Prostate gland (tissue), 2 donors: Measurements from ENCODE around the gene STIM1. TPM values are rescaled to one million over a fixed set of nuclear protein-coding genes. Genes with fewer than 3 reads are reported as not detected.

Experiments used
- DNase-seq: peaks from one replicate; pipeline ENCODE4 v3.0.0-alpha.2; 2019; ENCODE audit warnings: low spot score
- H3K27ac ChIP-seq, 2 donors: fragments of 200-600 bp; sonication (generic); 2 replicates each; pipeline ENCODE4 v1.5.1; 2017 to 2019
- H3K27me3 ChIP-seq: fragments of 200-600 bp; sonication (generic); replicated peaks from 2 replicates; pipeline ENCODE4 v1.5.1; 2019; ENCODE audit not compliant: insufficient read depth
- H3K36me3 ChIP-seq, 2 donors: fragments of 200-600 bp; sonication (generic); 1 replicate in 1 of 2; 2 replicates in 1 of 2; pipeline versions ENCODE4 v1.5.1 to v1.8.1; 2017 to 2019
- H3K4me1 ChIP-seq: fragments of 200-600 bp; sonication (generic); replicated peaks from 2 replicates; pipeline ENCODE4 v1.5.1; 2019
- H3K4me3 ChIP-seq, 2 donors: fragments of 200-600 bp; sonication (generic); 2 replicates each; pipeline ENCODE4 v1.5.1; 2017 to 2019
- H3K9me3 ChIP-seq: fragments of 200-600 bp; sonication (generic); 2 replicates; pipeline ENCODE4 v1.5.1; 2017
- CTCF ChIP-seq, 4 experiments: fragments of 200-600 bp in 2 of 4; fragments of 450-650 bp in 2 of 4; sonication (generic) in 2 of 4; IDR thresholded peaks; 1 replicate in 3 of 4; 2 replicates in 1 of 4; pipeline ENCODE4 v1.5.1; 2016 to 2019; ENCODE audit warnings: antibody characterized with exemption in 4 of 4, mild to moderate bottlenecking in 2 of 4, moderate library complexity in 2 of 4
- POLR2A ChIP-seq: fragments of 450-650 bp; IDR thresholded peaks from one replicate; pipeline ENCODE4 v1.6.1; 2016; ENCODE audit warnings: antibody characterized with exemption, mild to moderate bottlenecking
- POLR2AphosphoS5 ChIP-seq: sonication (generic); formaldehyde crosslinking; IDR thresholded peaks from one replicate; pipeline ENCODE4 v1.6.1; 2017; ENCODE audit warnings: antibody characterized with exemption
- WGBS: methylation state at CpG from one replicate; pipeline ENCODE4 v1.1.5; 2018; 5-methylcytosine and 5-hydroxymethylcytosine counted together
- intact Hi-C: fragments of 100-400 bp; cut with DNase I; formaldehyde crosslinking; loops from one replicate; pipeline ENCODE4 v1.14.2; 2022
- total RNA-seq, 2 donors: library from RNA; depleted of rRNA; stranded (reverse); fragments of >200 nt; gene quantifications; one replicate each; pipeline ENCODE4 v1.1.0, GENCODE V29; 2016

Gene STIM1
- total RNA-seq, 2 donors from 2014 or later: 34.1 to 65.0 TPM

GRCh38 chr11:3890014-3890413 is 34.5 kb downstream of the STIM1 start:
- Histone ChIP-seq H3K9me3 (no peaks in the 10 kb centered on the region), H3K4me1 (no peaks in the 10 kb centered on the region), H3K27me3 (no peaks in the 10 kb centered on the region), H3K27ac (no peak overlapping the region), H3K4me3 (no peak overlapping the region), H3K36me3 (no peaks in the 10 kb centered on the region)
- no peak for DNase-seq
- intact Hi-C loops: no loop called here
- WGBS: 98% methylated on average over 2 of the region's 2 CpGs
- TF ChIP-seq CTCF (IDR thresholded peaks at IDR 0.05) (no peak), POLR2A (no peak), POLR2AphosphoS5 (no peak)

- intact Hi-C loops: no loop called here
- H3K4me1 ChIP-seq: no peaks in the 10 kb centered on the region
- WGBS: 85% methylated on average over 1 of the region's 1 CpG
Measured at GRCh38 chr11:3890806-3891205, 35.3 kb downstream of the STIM1 start.

GRCh38 chr11:3891751-3892150 is 36.3 kb downstream of the STIM1 start:
- intact Hi-C loops: no loop called here
- H3K36me3 ChIP-seq: no peaks in the 10 kb centered on the region
- no peak for DNase-seq
- no peaks in the 10 kb centered on the region for H3K9me3 ChIP-seq
- no peak overlapping the region for H3K4me3 ChIP-seq
- WGBS: 97% methylated on average over 1 of the region's 1 CpG
- no peaks in the 10 kb centered on the region for H3K4me1 ChIP-seq
- TF ChIP-seq POLR2A (no peak), CTCF (IDR thresholded peaks at IDR 0.05) (no peak), POLR2AphosphoS5 (no peak)
- H3K27ac ChIP-seq: no peak overlapping the region
- H3K27me3 ChIP-seq: no peaks in the 10 kb centered on the region

More at GRCh38 chr11:3890806-3891205, 35.3 kb downstream of the STIM1 start:
- Histone ChIP-seq H3K4me3 (no peak overlapping the region), H3K36me3 (no peaks in the 10 kb centered on the region), H3K27me3 (no peaks in the 10 kb centered on the region), H3K27ac (no peak overlapping the region), H3K9me3 (no peaks in the 10 kb centered on the region)
- no peak for DNase-seq
- TF ChIP-seq POLR2A (no peak), POLR2AphosphoS5 (no peak), CTCF (IDR thresholded peaks at IDR 0.05) (no peak)

GRCh38 chr11:3892156-3892555 is 36.7 kb downstream of the STIM1 start:
- Histone ChIP-seq H3K27me3 (no peaks in the 10 kb centered on the region), H3K9me3 (no peaks in the 10 kb centered on the region), H3K36me3 (no peaks in the 10 kb centered on the region), H3K4me3 (no peak overlapping the region), H3K4me1 (no peaks in the 10 kb centered on the region), H3K27ac (no peak overlapping the region)
- TF ChIP-seq CTCF (IDR thresholded peaks at IDR 0.05) (no peak), POLR2A (no peak), POLR2AphosphoS5 (no peak)
- intact Hi-C loops: no loop called here
- 100% methylated on average over 2 of the region's 2 CpGs for WGBS
- no peak for DNase-seq

- Histone ChIP-seq H3K4me1 (no peaks in the 10 kb centered on the region), H3K27ac (no peak overlapping the region), H3K4me3 (no peak overlapping the region), H3K36me3 (no peaks in the 10 kb centered on the region), H3K9me3 (no peaks in the 10 kb centered on the region), H3K27me3 (no peaks in the 10 kb centered on the region)
- DNase-seq: no peak
- WGBS: 77% methylated on average over 2 of the region's 2 CpGs
- intact Hi-C loops: no loop called here
- no peak for TF ChIP-seq CTCF (IDR thresholded peaks at IDR 0.05)
- no peak for TF ChIP-seq POLR2A
- no peak for TF ChIP-seq POLR2AphosphoS5
Measured at GRCh38 chr11:3893311-3893710, 37.8 kb downstream of the STIM1 start.
